ENCODE measurements around the gene GOLGB1. TPM values are rescaled to one million over a fixed set of nuclear protein-coding genes. Genes with fewer than 3 reads are reported as not detected.

Gene GOLGB1
- total RNA-seq, 1 experiment from 2014 or later = 31.3 TPM

DNA sequence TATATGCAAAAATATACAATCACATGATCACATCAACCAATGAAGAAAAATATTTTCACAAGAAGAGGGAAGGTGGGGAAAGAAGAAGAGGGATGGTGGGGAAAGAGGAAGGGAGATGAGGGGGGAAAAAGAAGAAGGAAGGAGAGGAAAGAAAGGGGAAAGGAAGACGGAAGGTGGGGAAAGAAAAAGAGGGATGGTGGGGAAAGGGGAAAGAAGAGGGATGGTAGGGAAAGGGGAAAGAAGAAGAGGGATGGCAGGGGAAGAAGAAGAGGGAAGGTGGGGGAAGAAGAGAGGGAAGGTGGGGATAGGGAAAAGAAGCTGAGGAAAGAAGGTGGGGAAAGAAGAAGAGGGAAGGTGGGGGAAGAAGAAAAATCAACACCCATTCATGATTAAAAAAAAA lies 3.2 kb upstream of the GOLGB1 start:
- Histone ChIP-seq H3K4me1 (ENCODE audit: control insufficient read depth in 1 of 2, insufficient read depth in 2 of 2, low read length in 2 of 2) (peaks cover 3 to 13% of the 10 kb centered on the region in 2 experiments; a peak in 2 of 4 replicates), H3K4me2 (ENCODE audit: low read length) (no peak overlapping the region), H3K9me2 (ENCODE audit: insufficient read depth) (no peaks in the 10 kb centered on the region), H3K27me3 (ENCODE audit: insufficient read depth, low read length) (no peaks in the 10 kb centered on the region), H3K36me3 (ENCODE audit: control insufficient read depth in 1 of 2, insufficient read depth in 2 of 2, low read length in 2 of 2) (no peaks in the 10 kb centered on the region), H3K79me2 (ENCODE audit: insufficient read depth, low read length) (peaks cover 13% of the 10 kb centered on the region), H3K4me3 (replicated peaks in 1 of 2; ENCODE audit: low read depth in 1 of 2, low read length in 2 of 2) (no peak overlapping the region), H3K9me3 (ENCODE audit: control insufficient read depth in 1 of 2, insufficient read depth in 1 of 2, low read depth in 1 of 2, low read length in 2 of 2) (no peaks in the 10 kb centered on the region), H2AFZ (ENCODE audit: low read depth, low read length, poor library complexity, severe bottlenecking) (no peak overlapping the region), H4K20me1 (ENCODE audit: insufficient read depth) (no peaks in the 10 kb centered on the region), H3K27ac (ENCODE audit: low read depth, low read length) (no peak overlapping the region), H3K9ac (ENCODE audit: low read length) (no peak overlapping the region)
- no peak for ATAC-seq
- RAD21 ChIA-PET (ENCODE audit: low non-redundant PET in 1 of 2, low total read pairs in 2 of 2, uncharacterized antibody in 2 of 2, unreplicated experiment in 2 of 2) = no interaction called here
- intact Hi-C loops (cut with micrococcal nuclease) = no loop called here
- DNase-seq (ENCODE audit: low read depth, low spot score) = no peak
- BruUV-seq (replicated peaks) = no TSS peak
- CTCF ChIA-PET = no interaction called here
- TF ChIP-seq, protein P1, sequence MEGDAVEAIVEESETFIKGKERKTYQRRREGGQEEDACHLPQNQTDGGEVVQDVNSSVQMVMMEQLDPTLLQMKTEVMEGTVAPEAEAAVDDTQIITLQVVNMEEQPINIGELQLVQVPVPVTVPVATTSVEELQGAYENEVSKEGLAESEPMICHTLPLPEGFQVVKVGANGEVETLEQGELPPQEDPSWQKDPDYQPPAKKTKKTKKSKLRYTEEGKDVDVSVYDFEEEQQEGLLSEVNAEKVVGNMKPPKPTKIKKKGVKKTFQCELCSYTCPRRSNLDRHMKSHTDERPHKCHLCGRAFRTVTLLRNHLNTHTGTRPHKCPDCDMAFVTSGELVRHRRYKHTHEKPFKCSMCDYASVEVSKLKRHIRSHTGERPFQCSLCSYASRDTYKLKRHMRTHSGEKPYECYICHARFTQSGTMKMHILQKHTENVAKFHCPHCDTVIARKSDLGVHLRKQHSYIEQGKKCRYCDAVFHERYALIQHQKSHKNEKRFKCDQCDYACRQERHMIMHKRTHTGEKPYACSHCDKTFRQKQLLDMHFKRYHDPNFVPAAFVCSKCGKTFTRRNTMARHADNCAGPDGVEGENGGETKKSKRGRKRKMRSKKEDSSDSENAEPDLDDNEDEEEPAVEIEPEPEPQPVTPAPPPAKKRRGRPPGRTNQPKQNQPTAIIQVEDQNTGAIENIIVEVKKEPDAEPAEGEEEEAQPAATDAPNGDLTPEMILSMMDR (IDR thresholded peaks at IDR 0.05 in 2 of 3, conservative IDR thresholded peaks at IDR 0.05 in 1 of 3; ENCODE audit: borderline replicate concordance in 1 of 3, insufficient read depth in 1 of 3, low read depth in 2 of 3, low read length in 2 of 3) = no peak
- TF ChIP-seq CBX3 (IDR thresholded peaks at IDR 0.05; ENCODE audit: low read depth) (no peak), FOSL1 (IDR thresholded peaks at IDR 0.05; ENCODE audit: low read depth) (no peak), EGR1 (IDR thresholded peaks at IDR 0.05; ENCODE audit: low read depth) (no peak), ZFX (IDR thresholded peaks at IDR 0.05) (no peak), RAD21 (IDR thresholded peaks at IDR 0.05; ENCODE audit: low read depth) (no peak), JUND (IDR thresholded peaks at IDR 0.05) (no peak), YY1 (IDR thresholded peaks at IDR 0.05; ENCODE audit: extremely low read depth, insufficient replicate concordance, low read depth, low read length) (no peak), SRF (IDR thresholded peaks at IDR 0.05; ENCODE audit: low read depth) (no peak), EZH2phosphoT487 (IDR thresholded peaks at IDR 0.05; ENCODE audit: borderline replicate concordance) (no peak), POLR2A (IDR thresholded peaks at IDR 0.05; ENCODE audit: borderline replicate concordance, extremely low read depth, insufficient read depth, insufficient read length) (no peak), SIN3A (IDR thresholded peaks at IDR 0.05; ENCODE audit: low read depth) (no peak), ZNF274 (IDR thresholded peaks at IDR 0.05; ENCODE audit: low read depth, low read length) (no peak), TCF7L2 (IDR thresholded peaks at IDR 0.05; ENCODE audit: borderline replicate concordance, extremely low read depth, insufficient read depth, insufficient read length) (no peak), SP1 (IDR thresholded peaks at IDR 0.05; ENCODE audit: low read depth) (no peak), EZH2 (IDR thresholded peaks at IDR 0.05) (no peak)
- TF ChIP-seq, protein P2, sequence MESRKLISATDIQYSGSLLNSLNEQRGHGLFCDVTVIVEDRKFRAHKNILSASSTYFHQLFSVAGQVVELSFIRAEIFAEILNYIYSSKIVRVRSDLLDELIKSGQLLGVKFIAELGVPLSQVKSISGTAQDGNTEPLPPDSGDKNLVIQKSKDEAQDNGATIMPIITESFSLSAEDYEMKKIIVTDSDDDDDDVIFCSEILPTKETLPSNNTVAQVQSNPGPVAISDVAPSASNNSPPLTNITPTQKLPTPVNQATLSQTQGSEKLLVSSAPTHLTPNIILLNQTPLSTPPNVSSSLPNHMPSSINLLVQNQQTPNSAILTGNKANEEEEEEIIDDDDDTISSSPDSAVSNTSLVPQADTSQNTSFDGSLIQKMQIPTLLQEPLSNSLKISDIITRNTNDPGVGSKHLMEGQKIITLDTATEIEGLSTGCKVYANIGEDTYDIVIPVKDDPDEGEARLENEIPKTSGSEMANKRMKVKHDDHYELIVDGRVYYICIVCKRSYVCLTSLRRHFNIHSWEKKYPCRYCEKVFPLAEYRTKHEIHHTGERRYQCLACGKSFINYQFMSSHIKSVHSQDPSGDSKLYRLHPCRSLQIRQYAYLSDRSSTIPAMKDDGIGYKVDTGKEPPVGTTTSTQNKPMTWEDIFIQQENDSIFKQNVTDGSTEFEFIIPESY (IDR thresholded peaks at IDR 0.05; ENCODE audit: extremely low read depth, insufficient replicate concordance, low read length) = no peak
- TF ChIP-seq, protein P3, sequence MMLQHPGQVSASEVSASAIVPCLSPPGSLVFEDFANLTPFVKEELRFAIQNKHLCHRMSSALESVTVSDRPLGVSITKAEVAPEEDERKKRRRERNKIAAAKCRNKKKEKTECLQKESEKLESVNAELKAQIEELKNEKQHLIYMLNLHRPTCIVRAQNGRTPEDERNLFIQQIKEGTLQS (IDR thresholded peaks at IDR 0.05) = no peak
- TF ChIP-seq, protein P4, sequence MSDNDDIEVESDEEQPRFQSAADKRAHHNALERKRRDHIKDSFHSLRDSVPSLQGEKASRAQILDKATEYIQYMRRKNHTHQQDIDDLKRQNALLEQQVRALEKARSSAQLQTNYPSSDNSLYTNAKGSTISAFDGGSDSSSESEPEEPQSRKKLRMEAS (IDR thresholded peaks at IDR 0.05) = no peak
- POLR2A ChIA-PET = no interaction called here
